ENCODE results near the gene BPGM. TPM values are rescaled to one million over a fixed set of nuclear protein-coding genes. Genes with fewer than 3 reads are reported as not detected.

The BPGM gene
- total RNA-seq, 4 donors from 2014 or later, result 8.8 to 24.9 (median 24.0) TPM

- Histone ChIP-seq H3K27ac (no peak overlapping the region), H3K36me3 (no peaks in the 10 kb centered on the region), H3K9me3 (no peaks in the 10 kb centered on the region), H3K4me1 (peaks cover 0 to 58% (median 12%) of the 10 kb centered on the region in 4 donors), H3K4me3 (peak overlapping the region in 1 of 4 donors; percentile 71), H3K27me3 (no peaks in the 10 kb centered on the region)
- TF ChIP-seq, protein P1, sequence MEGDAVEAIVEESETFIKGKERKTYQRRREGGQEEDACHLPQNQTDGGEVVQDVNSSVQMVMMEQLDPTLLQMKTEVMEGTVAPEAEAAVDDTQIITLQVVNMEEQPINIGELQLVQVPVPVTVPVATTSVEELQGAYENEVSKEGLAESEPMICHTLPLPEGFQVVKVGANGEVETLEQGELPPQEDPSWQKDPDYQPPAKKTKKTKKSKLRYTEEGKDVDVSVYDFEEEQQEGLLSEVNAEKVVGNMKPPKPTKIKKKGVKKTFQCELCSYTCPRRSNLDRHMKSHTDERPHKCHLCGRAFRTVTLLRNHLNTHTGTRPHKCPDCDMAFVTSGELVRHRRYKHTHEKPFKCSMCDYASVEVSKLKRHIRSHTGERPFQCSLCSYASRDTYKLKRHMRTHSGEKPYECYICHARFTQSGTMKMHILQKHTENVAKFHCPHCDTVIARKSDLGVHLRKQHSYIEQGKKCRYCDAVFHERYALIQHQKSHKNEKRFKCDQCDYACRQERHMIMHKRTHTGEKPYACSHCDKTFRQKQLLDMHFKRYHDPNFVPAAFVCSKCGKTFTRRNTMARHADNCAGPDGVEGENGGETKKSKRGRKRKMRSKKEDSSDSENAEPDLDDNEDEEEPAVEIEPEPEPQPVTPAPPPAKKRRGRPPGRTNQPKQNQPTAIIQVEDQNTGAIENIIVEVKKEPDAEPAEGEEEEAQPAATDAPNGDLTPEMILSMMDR (IDR thresholded peaks at IDR 0.05), result no peak
- TF ChIP-seq POLR2A (IDR thresholded peaks at IDR 0.05) (no peak), EP300 (IDR thresholded peaks at IDR 0.05) (no peak)
- WGBS, 2 donors, result 95 to 97% methylated on average over 6 of the region's 6 CpGs
- DNase-seq (ENCODE audit: low spot score in 2 of 2), result no peak
These were observed 1.8 kb downstream of the BPGM start for GRCh38 chr7:134648456-134648855.

DNA sequence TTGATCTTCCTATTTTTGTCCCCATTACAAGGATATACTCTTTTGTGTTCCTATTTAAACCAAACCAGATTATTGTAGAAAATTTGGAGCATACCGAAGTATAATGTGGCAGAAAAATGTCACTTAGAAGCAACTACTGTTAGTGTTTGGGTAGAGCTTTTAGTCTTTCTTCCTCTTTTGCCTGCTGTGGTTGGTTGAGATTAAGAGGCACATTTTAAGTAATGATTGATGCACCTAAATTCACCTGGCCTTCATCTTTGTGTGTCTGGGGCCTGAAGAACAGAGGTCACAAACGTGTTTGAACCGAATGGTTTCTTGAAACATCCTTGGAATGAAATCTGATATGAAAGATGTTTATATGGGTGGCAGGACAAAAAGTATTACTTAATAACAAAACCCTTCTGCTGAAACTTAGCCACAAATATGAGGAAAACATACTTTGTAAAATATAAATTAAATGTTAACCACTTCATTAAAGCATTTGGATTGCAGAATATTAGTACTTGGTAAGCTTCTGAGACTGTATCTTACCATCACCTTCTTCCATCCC lies 2.6 kb downstream of the BPGM start:
- H3K4me3 ChIP-seq, result no peak overlapping the region
- peak overlapping the region in 1 of 4 donors; percentile 28 for H3K27ac ChIP-seq

GRCh38 chr7:134651991-134652390 lies 5.3 kb downstream of the BPGM start:
- no peaks in the 10 kb centered on the region for H3K27me3 ChIP-seq
- H3K36me3 ChIP-seq, result no peaks in the 10 kb centered on the region
- DNase-seq (ENCODE audit: low spot score in 2 of 2), result no peak
- no peak overlapping the region for H3K4me3 ChIP-seq
- peak in 1 of 2 donors; percentile 36 for TF ChIP-seq EP300 (IDR thresholded peaks at IDR 0.05)
- TF ChIP-seq POLR2A (IDR thresholded peaks at IDR 0.05), result no peak
- H3K4me1 ChIP-seq, result peaks cover 0 to 44% (median 7%) of the 10 kb centered on the region in 4 donors
- H3K9me3 ChIP-seq, result no peaks in the 10 kb centered on the region
- 44 to 47% methylated on average over 4 of the region's 4 CpGs for WGBS, 2 donors
- peak overlapping the region in 3 of 4 donors; percentile 23 to 89 (median 68) for H3K27ac ChIP-seq

More for the DNA sequence above, 2.6 kb downstream of the BPGM start:
- Histone ChIP-seq H3K36me3 (no peaks in the 10 kb centered on the region), H3K4me1 (peaks cover 0 to 58% (median 13%) of the 10 kb centered on the region in 4 donors), H3K9me3 (no peaks in the 10 kb centered on the region), H3K27me3 (no peaks in the 10 kb centered on the region)
- no peak for DNase-seq (ENCODE audit: low spot score in 2 of 2)
- WGBS, 2 donors, result 63 to 76% methylated on average over 3 of the region's 3 CpGs
- TF ChIP-seq POLR2A (IDR thresholded peaks at IDR 0.05), result no peak
- TF ChIP-seq, protein P1 (IDR thresholded peaks at IDR 0.05), result no peak
- no peak for TF ChIP-seq EP300 (IDR thresholded peaks at IDR 0.05)

- peak overlapping the region in 1 of 4 donors; percentile 66 for H3K27ac ChIP-seq
- no peaks in the 10 kb centered on the region for H3K9me3 ChIP-seq
- TF ChIP-seq, protein P1 (IDR thresholded peaks at IDR 0.05), result no peak
- no peak for TF ChIP-seq EP300 (IDR thresholded peaks at IDR 0.05)
- no peaks in the 10 kb centered on the region for H3K36me3 ChIP-seq
- H3K4me1 ChIP-seq, result peaks cover 0 to 31% (median 7%) of the 10 kb centered on the region in 4 donors
- WGBS, 2 donors, result 41 to 62% methylated on average over 4 of the region's 4 CpGs
- no peaks in the 10 kb centered on the region for H3K27me3 ChIP-seq
- DNase-seq (ENCODE audit: low spot score in 2 of 2), result no peak
- no peak overlapping the region for H3K4me3 ChIP-seq
These were observed 7.6 kb downstream of the BPGM start for GRCh38 chr7:134654104-134654775.

- peaks cover 0 to 8% (median 0%) of the 10 kb centered on the region in 3 donors for H3K36me3 ChIP-seq
- 55 to 78% methylated on average over 5 of the region's 5 CpGs for WGBS, 2 donors
- DNase-seq (ENCODE audit: low spot score in 2 of 2), result no peak
- H3K9me3 ChIP-seq, result no peaks in the 10 kb centered on the region
- H3K4me3 ChIP-seq, result no peak overlapping the region
- peaks cover 0 to 30% (median 7%) of the 10 kb centered on the region in 4 donors for H3K4me1 ChIP-seq
- TF ChIP-seq EP300 (IDR thresholded peaks at IDR 0.05) (no peak), POLR2A (IDR thresholded peaks at IDR 0.05) (no peak)
- TF ChIP-seq, protein P1 (IDR thresholded peaks at IDR 0.05), result no peak
- no peak overlapping the region for H3K27ac ChIP-seq
- H3K27me3 ChIP-seq, result no peaks in the 10 kb centered on the region
These were observed 10.9 kb downstream of the BPGM start for GRCh38 chr7:134657526-134657925.

Measured in tibial nerve (tissue), 4 donors.